GM19193 (cell line): Measurements from ENCODE around the gene MRRF.

Source experiments
- POLR2A ChIP-seq: IDR thresholded peaks from 4 replicates; pipeline ENCODE4 v1.6.1; 2011; ENCODE audit not compliant: insufficient read depth, insufficient read length; ENCODE audit errors: extremely low read depth

The MRRF gene

GRCh38 chr9:122264360-122265148, at the start of gene MRRF, which contains the start of gene RBM18:
MRRF (plus strand) TSS chr9:122264882; CDS start chr9:122270892, 6,010 bp downstream.
RBM18 (minus strand) TSS chr9:122264840; CDS start chr9:122261492, 3,348 bp downstream.
- TF ChIP-seq POLR2A, result peak; percentile 90

- TF ChIP-seq POLR2A, result no peak
Measured at GRCh38 chr9:122215663-122216062, 49.0 kb upstream of the MRRF start.

- TF ChIP-seq POLR2A, result no peak
Measured at GRCh38 chr9:122216138-122216797, 48.4 kb upstream of the MRRF start.

GRCh38 chr9:122216798-122217418, 47.8 kb upstream of the MRRF start:
- no peak for TF ChIP-seq POLR2A

- TF ChIP-seq POLR2A, result no peak
Measured at GRCh38 chr9:122217640-122218039, 47.0 kb upstream of the MRRF start.

GRCh38 chr9:122218071-122218934, 46.4 kb upstream of the MRRF start:
- TF ChIP-seq POLR2A, result no peak

- TF ChIP-seq POLR2A, result no peak
Measured at GRCh38 chr9:122218935-122219855, 45.5 kb upstream of the MRRF start.

- TF ChIP-seq POLR2A, result no peak
Measured at GRCh38 chr9:122219856-122220672, 44.6 kb upstream of the MRRF start.

- TF ChIP-seq POLR2A, result no peak
Measured at GRCh38 chr9:122220673-122221182, 44.0 kb upstream of the MRRF start.

- no peak for TF ChIP-seq POLR2A
Measured at GRCh38 chr9:122221183-122221811, 43.4 kb upstream of the MRRF start.

- TF ChIP-seq POLR2A, result no peak
Measured at GRCh38 chr9:122222791-122223190, 41.9 kb upstream of the MRRF start.

GRCh38 chr9:122223435-122223834, 41.2 kb upstream of the MRRF start:
- TF ChIP-seq POLR2A, result no peak
